Measurements from ENCODE around the gene MUC5B.

The MUC5B gene

DNA sequence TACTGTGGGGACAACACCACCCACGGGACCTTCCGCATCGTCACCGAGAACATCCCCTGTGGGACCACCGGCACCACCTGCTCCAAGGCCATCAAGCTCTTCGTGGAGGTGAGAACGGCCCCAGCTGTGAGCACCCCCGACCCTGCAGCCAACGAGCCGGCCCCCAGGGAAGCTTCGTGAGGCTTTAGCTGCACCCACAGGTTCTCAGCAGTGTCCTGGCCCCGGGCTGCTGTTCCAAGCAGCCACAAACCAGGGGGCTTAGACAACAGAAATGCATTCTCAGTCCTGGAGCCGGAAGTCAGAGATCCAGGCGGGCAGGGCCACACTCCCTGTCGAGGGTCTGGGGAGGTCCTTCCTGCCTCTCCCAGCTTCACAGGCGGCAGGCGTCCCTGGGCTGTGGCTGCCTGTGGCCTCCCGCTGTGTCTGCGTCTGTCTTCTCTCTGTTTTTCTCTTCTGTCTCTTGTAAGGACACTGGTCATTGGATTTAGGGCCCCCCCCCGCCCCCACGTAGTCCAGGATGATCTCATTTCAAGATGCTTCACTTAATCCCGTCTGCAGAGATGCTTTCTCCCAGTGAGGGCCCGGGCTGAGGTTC is 12.5 kb downstream of the MUC5B start:
- H3K4me3 Mint-ChIP-seq = no peak overlapping the region
- H3K27me3 Mint-ChIP-seq (ENCODE audit: low read depth, poor library complexity) = peaks cover 5% of the 10 kb centered on the region
- H3K27ac Mint-ChIP-seq = no peak overlapping the region
- H3K9me3 Mint-ChIP-seq = no peaks in the 10 kb centered on the region
- TF ChIP-seq, protein P1, sequence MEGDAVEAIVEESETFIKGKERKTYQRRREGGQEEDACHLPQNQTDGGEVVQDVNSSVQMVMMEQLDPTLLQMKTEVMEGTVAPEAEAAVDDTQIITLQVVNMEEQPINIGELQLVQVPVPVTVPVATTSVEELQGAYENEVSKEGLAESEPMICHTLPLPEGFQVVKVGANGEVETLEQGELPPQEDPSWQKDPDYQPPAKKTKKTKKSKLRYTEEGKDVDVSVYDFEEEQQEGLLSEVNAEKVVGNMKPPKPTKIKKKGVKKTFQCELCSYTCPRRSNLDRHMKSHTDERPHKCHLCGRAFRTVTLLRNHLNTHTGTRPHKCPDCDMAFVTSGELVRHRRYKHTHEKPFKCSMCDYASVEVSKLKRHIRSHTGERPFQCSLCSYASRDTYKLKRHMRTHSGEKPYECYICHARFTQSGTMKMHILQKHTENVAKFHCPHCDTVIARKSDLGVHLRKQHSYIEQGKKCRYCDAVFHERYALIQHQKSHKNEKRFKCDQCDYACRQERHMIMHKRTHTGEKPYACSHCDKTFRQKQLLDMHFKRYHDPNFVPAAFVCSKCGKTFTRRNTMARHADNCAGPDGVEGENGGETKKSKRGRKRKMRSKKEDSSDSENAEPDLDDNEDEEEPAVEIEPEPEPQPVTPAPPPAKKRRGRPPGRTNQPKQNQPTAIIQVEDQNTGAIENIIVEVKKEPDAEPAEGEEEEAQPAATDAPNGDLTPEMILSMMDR (IDR thresholded peaks at IDR 0.05) = no peak
- no peaks in the 10 kb centered on the region for H3K4me1 Mint-ChIP-seq
- no peaks in the 10 kb centered on the region for H3K36me3 Mint-ChIP-seq (ENCODE audit: low read depth)
- DNase-seq = peak; percentile 1

DNA sequence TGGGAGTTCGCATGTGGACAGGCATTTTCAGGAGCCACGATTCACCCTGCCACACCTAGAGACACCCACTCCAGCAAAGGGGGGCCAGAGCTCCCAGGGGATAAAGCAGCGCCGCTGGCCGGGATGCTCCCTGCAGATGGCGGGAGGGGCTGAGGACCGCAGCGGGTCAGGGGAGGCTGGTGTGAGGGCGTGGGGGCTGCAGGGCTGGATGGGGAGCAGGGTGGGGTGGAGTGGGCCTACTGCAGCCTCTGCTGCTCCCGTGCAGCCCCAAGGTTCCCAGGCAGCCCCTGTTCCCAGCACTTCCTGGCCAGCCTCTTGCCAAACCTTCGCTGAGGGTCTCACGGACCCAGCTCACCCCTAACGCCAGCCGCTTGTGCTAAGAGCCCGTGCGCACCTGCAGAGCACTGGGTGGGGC is 13.0 kb downstream of the MUC5B start:
- H3K27ac Mint-ChIP-seq = no peak overlapping the region
- peaks cover 5% of the 10 kb centered on the region for H3K27me3 Mint-ChIP-seq (ENCODE audit: low read depth, poor library complexity)
- TF ChIP-seq, protein P1 (IDR thresholded peaks at IDR 0.05) = no peak
- no peaks in the 10 kb centered on the region for H3K9me3 Mint-ChIP-seq
- no peak overlapping the region for H3K4me3 Mint-ChIP-seq
- H3K4me1 Mint-ChIP-seq = no peaks in the 10 kb centered on the region
- no peaks in the 10 kb centered on the region for H3K36me3 Mint-ChIP-seq (ENCODE audit: low read depth)
- no peak for DNase-seq

DNA sequence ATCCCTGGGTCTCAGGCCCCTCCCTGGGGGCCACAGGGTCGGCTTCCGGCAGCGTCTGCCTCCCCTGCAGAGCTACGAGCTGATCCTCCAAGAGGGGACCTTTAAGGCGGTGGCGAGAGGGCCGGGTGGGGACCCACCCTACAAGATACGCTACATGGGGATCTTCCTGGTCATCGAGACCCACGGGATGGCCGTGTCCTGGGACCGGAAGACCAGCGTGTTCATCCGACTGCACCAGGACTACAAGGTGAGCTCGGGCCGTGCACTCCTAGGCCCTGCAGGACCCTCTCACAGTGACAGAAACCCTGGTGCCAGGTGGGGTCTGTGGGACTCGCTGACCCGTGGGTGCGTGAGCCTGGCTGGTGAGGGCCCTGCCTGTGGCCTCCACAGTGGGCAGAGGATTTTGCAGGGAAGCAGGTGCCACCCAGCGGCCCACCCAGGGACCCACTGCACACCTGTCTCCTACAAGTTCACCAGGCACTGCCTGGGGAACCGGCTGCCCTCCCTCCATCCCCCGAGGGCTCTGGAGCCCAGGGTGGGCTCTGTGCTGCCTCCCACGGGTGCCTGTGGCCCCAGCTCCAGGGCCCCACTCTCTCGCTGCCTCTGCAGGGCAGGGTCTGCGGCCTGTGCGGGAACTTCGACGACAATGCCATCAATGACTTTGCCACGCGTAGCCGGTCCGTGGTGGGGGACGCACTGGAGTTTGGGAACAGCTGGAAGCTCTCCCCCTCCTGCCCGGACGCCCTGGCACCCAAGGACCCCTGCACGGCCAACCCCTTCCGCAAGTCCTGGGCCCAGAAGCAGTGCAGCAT is 13.7 kb downstream of the MUC5B start:
- Mint-ChIP-seq H3K27ac (no peak overlapping the region), H3K27me3 (ENCODE audit: low read depth, poor library complexity) (peaks cover 5% of the 10 kb centered on the region), H3K4me3 (no peak overlapping the region), H3K36me3 (ENCODE audit: low read depth) (no peaks in the 10 kb centered on the region), H3K4me1 (no peaks in the 10 kb centered on the region), H3K9me3 (peaks cover 4% of the 10 kb centered on the region)
- TF ChIP-seq, protein P1 (IDR thresholded peaks at IDR 0.05) = no peak
- peak; percentile 0 for DNase-seq

DNA sequence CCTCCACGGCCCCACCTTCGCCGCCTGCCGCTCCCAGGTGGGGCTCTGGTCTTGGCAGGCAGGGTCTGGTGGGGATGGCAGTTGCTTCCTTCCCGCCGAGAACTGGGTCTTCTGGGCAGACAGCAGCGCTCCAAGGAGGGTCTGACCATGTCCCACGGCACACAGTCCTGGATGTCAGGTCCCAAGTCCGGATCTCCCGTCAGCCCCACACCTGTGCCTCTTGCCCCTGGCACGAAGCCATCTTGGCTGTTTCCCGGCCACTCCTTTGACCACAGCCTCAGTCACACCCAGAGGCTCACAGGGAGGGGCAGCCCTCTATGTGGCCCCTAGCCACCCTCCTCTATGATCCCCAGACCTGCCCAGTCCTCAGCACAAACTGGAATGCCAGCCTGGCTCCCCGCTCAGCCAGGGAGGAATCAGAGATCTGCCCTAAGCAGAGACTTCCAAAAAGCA is 14.3 kb downstream of the MUC5B start:
- Mint-ChIP-seq H3K4me3 (no peak overlapping the region), H3K9me3 (peaks cover 8% of the 10 kb centered on the region), H3K4me1 (no peaks in the 10 kb centered on the region), H3K27ac (no peak overlapping the region), H3K27me3 (ENCODE audit: low read depth, poor library complexity) (peaks cover 5% of the 10 kb centered on the region), H3K36me3 (ENCODE audit: low read depth) (no peaks in the 10 kb centered on the region)
- TF ChIP-seq, protein P1 (IDR thresholded peaks at IDR 0.05) = no peak
- peak; percentile 1 for DNase-seq

DNA sequence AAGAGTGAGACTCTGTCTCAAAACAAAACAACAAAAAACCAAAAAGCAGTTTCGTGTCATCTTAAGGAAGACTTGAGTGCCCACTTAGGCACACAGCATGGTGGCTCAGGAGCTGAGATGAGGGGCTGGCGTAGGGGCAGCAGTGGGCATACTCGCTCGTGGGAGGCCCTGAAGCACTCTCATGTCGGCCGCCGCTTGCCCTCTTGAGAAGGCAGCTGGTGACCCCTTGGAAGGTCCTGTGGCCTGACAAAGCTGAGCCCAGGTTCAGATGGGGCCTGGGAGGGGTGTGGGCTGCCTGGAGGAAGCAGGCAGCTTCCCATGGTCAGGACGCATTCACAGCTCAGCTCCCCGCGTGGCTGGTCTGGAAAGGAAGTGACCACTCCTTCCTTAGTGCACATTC is 15.0 kb downstream of the MUC5B start:
- H3K27me3 Mint-ChIP-seq (ENCODE audit: low read depth, poor library complexity) = peaks cover 5% of the 10 kb centered on the region
- H3K9me3 Mint-ChIP-seq = peaks cover 15% of the 10 kb centered on the region
- no peaks in the 10 kb centered on the region for H3K4me1 Mint-ChIP-seq
- no peak overlapping the region for H3K4me3 Mint-ChIP-seq
- TF ChIP-seq, protein P1 (IDR thresholded peaks at IDR 0.05) = no peak
- H3K27ac Mint-ChIP-seq = no peak overlapping the region
- no peaks in the 10 kb centered on the region for H3K36me3 Mint-ChIP-seq (ENCODE audit: low read depth)
- DNase-seq = no peak
